HEK293T (cell line): ENCODE measurements around the gene ATG5.

Source experiments
- ARNT ChIP-seq: fragments of 450-650 bp; IDR thresholded peaks from 2 replicates; pipeline ENCODE4 v1.6.1; 2017; ENCODE audit warnings: mild to moderate bottlenecking
- BHLHE40 ChIP-seq: fragments of 450-650 bp; IDR thresholded peaks from 2 replicates; pipeline ENCODE4 v1.6.1; 2016; ENCODE audit warnings: mild to moderate bottlenecking, moderate library complexity, borderline replicate concordance
- ELF4 ChIP-seq: fragments of 450-650 bp; IDR thresholded peaks from 2 replicates; pipeline ENCODE4 v1.6.1; 2017; ENCODE audit warnings: antibody characterized with exemption
- FOXA1 ChIP-seq: fragments of 450-650 bp; IDR thresholded peaks from 2 replicates; pipeline ENCODE4 v1.6.1; 2016; ENCODE audit warnings: mild to moderate bottlenecking
- FOXK2 ChIP-seq: fragments of 450-650 bp; IDR thresholded peaks from 2 replicates; pipeline ENCODE4 v1.6.1; 2016; ENCODE audit warnings: mild to moderate bottlenecking
- FOXM1 ChIP-seq: fragments of 450-650 bp; IDR thresholded peaks from 2 replicates; pipeline ENCODE4 v1.6.1; 2017; ENCODE audit warnings: mild to moderate bottlenecking, borderline replicate concordance
- SP1 ChIP-seq: fragments of 450-650 bp; IDR thresholded peaks from 2 replicates; pipeline ENCODE4 v1.6.1; 2017

- TF ChIP-seq ARNT (no peak), ELF4 (no peak), BHLHE40 (no peak), FOXA1 (no peak), SP1 (no peak), FOXK2 (no peak), FOXM1 (no peak)
Observed at GRCh38 chr6:106197441-106197840, 128.1 kb downstream of the ATG5 start.
